AG04450 (cell line): Measurements from ENCODE around the gene FAM162A. TPM values are rescaled to one million over a fixed set of nuclear protein-coding genes. Genes with fewer than 3 reads are reported as not detected.

Source experiments
- CTCF ChIA-PET: fragments of 300-600, 350-600 bp; formaldehyde crosslinking; extraction: SDS; loops from one replicate; lab custom pipeline; 2022; ENCODE audit warnings: antibody characterized with exemption, inconsistent platforms; lab: Charles Lee
- POLR2A ChIA-PET: fragments of 350-600 bp; formaldehyde crosslinking; extraction: SDS; loops from one replicate; lab custom pipeline; 2021; ENCODE audit warnings: antibody characterized with exemption, inconsistent platforms; lab: Yijun Ruan, JAX
- DNase-seq: peaks from one replicate; pipeline ENCODE4 v3.0.0-alpha.2; 2011; ENCODE audit warnings: low read depth, low spot score
- H3K27ac ChIP-seq: one replicate; pipeline ENCODE4 v1.5.1; 2012; ENCODE audit warnings: low read depth, low read length, control low read depth
- H3K27me3 ChIP-seq: one replicate; pipeline ENCODE4 v1.6.0; 2012; ENCODE audit warnings: low read length; ENCODE audit not compliant: control insufficient read depth, insufficient read depth
- H3K4me3 ChIP-seq: 2 replicates; pipeline ENCODE4 v1.5.1; 2011; ENCODE audit warnings: mild to moderate bottlenecking, low read depth, low read length, control low read depth
- H3K9me3 ChIP-seq: 2 replicates; pipeline ENCODE4 v1.5.1; 2012; ENCODE audit warnings: low read length; ENCODE audit not compliant: control insufficient read depth, insufficient read depth
- polyA plus RNA-seq: library from polyadenylated mRNA; depleted of rRNA; stranded (reverse); fragments of >200 nt; gene quantifications from 2 replicates; pipeline ENCODE4 v1.2.3, GENCODE V29; 2011
- TF ChIP-seq, protein P1 (sequence below): IDR thresholded peaks from 2 replicates; pipeline ENCODE4 v1.5.1; 2011; ENCODE audit warnings: low read depth, low read length, control low read depth, inconsistent platforms

FAM162A gene
- polyA plus RNA-seq, 1 experiment: 61.6 TPM

DNA sequence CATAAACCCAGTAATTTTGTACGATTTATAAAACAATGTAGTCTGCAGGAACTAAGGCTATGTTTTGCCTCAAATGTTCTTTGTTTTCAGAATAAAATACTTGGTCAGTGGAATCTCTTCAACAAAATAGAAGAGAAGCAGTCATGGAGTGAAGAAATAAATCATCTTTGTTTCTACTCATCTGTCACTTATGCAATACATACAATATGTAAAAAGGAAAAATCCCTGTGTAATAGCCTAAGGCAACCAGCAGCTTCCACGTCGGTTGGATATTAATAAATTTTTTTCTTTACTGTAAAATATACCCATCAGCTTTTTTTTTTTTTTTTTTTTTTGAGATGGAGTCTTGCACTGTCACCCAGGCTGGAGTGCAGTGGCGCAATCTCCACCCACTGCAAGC, 37.1 kb downstream of the FAM162A start:
- POLR2A ChIA-PET: interaction anchor here (1.0 kb wide), 1 partner anchor 12 kb away, joined by 3 read pairs; no protein-coding TSS in a partner anchor
- no peak overlapping the region for H3K27ac ChIP-seq
- H3K4me3 ChIP-seq: no peak overlapping the region
- no peaks in the 10 kb centered on the region for H3K27me3 ChIP-seq
- H3K9me3 ChIP-seq: no peaks in the 10 kb centered on the region
- DNase-seq: no peak
- TF ChIP-seq, protein P1, sequence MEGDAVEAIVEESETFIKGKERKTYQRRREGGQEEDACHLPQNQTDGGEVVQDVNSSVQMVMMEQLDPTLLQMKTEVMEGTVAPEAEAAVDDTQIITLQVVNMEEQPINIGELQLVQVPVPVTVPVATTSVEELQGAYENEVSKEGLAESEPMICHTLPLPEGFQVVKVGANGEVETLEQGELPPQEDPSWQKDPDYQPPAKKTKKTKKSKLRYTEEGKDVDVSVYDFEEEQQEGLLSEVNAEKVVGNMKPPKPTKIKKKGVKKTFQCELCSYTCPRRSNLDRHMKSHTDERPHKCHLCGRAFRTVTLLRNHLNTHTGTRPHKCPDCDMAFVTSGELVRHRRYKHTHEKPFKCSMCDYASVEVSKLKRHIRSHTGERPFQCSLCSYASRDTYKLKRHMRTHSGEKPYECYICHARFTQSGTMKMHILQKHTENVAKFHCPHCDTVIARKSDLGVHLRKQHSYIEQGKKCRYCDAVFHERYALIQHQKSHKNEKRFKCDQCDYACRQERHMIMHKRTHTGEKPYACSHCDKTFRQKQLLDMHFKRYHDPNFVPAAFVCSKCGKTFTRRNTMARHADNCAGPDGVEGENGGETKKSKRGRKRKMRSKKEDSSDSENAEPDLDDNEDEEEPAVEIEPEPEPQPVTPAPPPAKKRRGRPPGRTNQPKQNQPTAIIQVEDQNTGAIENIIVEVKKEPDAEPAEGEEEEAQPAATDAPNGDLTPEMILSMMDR: no peak
- CTCF ChIA-PET: interaction anchor here (0.6 to 1.6 kb wide), 3 partner anchors 17 to 70 kb away, joined by 3 to 6 read pairs (median 5); partner anchors contain the start of gene FAM162A

DNA sequence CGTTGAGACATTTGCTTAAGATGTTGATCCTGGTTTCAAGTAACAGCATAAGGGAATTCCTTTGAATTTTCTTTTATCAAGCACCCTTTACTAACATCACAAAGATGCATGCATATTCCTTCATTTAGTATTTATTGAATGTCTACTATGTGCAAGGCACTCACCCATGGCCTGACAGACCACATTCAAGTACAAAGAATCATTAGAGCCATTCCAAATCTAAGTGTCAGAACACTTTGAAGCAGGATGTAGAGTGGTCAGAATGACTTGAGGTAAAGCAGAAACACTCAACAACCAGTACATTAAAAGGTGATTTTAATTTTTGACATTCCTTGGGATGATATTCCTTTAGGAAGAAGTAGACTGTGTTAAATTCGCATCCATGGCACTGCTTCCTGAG, 37.9 kb downstream of the FAM162A start:
- Histone ChIP-seq H3K27me3 (no peaks in the 10 kb centered on the region), H3K27ac (no peak overlapping the region), H3K9me3 (no peaks in the 10 kb centered on the region), H3K4me3 (no peak overlapping the region)
- DNase-seq: no peak
- TF ChIP-seq, protein P1: no peak
- POLR2A ChIA-PET: no interaction called here
- CTCF ChIA-PET: interaction anchor here (0.6 kb wide), 1 partner anchor 70 kb away, joined by 5 read pairs; no protein-coding TSS in a partner anchor

DNA sequence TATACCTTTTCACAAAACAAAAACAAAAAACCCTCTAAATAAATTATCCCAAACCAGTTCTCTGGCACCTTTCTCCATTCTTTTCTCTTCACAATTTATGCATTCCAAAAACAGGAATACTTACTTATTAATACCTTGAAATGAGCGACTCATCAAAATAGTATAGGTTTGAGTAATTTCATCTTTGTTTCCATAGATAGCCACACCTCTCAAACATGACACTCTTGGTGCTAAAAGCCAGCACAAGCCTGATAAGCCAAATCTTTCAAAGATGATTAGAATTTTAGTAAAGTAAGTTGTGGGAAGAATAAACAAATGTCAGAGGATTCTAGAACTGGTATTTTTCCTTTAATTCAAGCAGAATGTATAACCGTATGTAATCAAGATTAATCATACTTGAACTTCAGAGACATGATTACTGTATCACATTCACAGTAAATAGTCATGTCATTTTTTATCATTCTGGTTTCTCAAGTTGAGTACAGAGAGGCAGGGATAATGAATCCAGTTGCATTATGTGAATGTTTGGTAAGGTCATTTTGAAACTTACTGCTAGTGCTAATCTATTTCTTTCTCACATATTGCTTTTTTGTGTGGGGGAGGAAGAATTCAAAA, 44.0 kb downstream of the FAM162A start:
- Histone ChIP-seq H3K4me3 (no peak overlapping the region), H3K27me3 (no peaks in the 10 kb centered on the region), H3K27ac (no peak overlapping the region), H3K9me3 (no peaks in the 10 kb centered on the region)
- DNase-seq: no peak
- TF ChIP-seq, protein P1: no peak
- ChIA-PET POLR2A (no interaction called here), CTCF (interaction anchor here (0.8 kb wide), 1 partner anchor 30 kb away, joined by 3 read pairs; no protein-coding TSS in a partner anchor)

DNA sequence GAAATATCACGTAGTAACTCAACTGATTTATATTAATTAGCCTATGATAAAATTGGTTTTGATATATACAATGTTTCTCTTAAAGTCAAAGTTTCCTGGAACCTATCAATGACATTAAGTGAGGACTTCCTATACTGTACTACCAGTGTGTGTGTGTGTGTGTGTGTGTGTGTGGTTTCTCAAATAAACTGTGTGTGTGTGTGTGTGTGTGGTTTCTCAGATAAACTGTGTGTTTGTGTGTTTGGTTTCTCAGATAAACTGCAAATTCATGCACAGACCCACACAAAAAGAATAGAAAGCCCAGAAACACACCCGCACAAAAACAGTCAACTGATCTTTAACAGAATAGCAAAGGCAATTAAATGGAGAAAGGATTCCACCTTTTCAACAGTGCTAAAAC, 46.4 kb downstream of the FAM162A start:
- no peak for DNase-seq
- Histone ChIP-seq H3K9me3 (no peaks in the 10 kb centered on the region), H3K27ac (no peak overlapping the region), H3K27me3 (no peaks in the 10 kb centered on the region), H3K4me3 (no peak overlapping the region)
- TF ChIP-seq, protein P1: no peak
- CTCF ChIA-PET: no interaction called here
- POLR2A ChIA-PET: no interaction called here

DNA sequence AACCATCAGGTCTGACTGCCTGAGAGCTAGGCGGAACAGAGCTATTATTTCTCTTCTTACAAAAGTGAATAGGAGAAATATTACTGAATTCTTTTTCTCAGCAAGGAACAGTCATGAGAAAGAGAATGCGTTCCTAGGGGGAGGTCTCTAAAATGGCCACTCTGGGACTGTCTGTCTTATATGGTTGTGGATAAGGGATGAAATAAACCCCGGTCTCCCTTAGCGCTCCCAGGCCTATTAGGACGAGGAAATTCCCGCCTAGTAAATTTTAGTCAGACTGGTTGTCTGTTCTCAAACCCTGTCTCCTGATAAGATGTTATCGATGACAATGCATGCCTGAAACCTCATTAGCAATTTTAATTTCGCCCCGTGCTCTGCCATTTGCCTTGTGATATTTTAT, 52.0 kb downstream of the FAM162A start:
- TF ChIP-seq, protein P1: no peak
- H3K27ac ChIP-seq: no peak overlapping the region
- CTCF ChIA-PET: no interaction called here

More for the DNA sequence above, 52.0 kb downstream of the FAM162A start:
- Histone ChIP-seq H3K4me3 (no peak overlapping the region), H3K9me3 (no peaks in the 10 kb centered on the region; the same call in 1 of the 2 replicates), H3K27me3 (no peaks in the 10 kb centered on the region)
- no peak for DNase-seq
- POLR2A ChIA-PET: no interaction called here
